Measurements from ENCODE around the gene DLG5.

The DLG5 gene

GRCh38 chr10:77881222-77881621 is 45.3 kb downstream of the DLG5 start:
- no peak overlapping the region for H3K4me3 ChIP-seq (ENCODE audit: insufficient read depth, low read depth, low read length)
- WGBS, 2 experiments, result 97 to 98% methylated on average over 3 of the region's 3 CpGs

GRCh38 chr10:77879710-77880109 is 46.8 kb downstream of the DLG5 start:
- Histone ChIP-seq H3K9me3 (ENCODE audit: control insufficient read depth, low read length) (no peaks in the 10 kb centered on the region), H3K36me3 (ENCODE audit: control insufficient read depth, insufficient read depth, low read length) (no peaks in the 10 kb centered on the region), H3K4me3 (ENCODE audit: insufficient read depth, low read depth, low read length) (no peak overlapping the region), H3K4me1 (ENCODE audit: control insufficient read depth, insufficient read depth, low read length) (peaks cover 23% of the 10 kb centered on the region), H3K27me3 (ENCODE audit: control insufficient read depth, insufficient read depth, low read length, poor library complexity, severe bottlenecking) (no peaks in the 10 kb centered on the region), H3K27ac (ENCODE audit: insufficient read depth, low read depth, low read length, poor library complexity, severe bottlenecking) (no peak overlapping the region)
- WGBS, 2 experiments, result 76 to 79% methylated on average over 3 of the region's 3 CpGs

More at GRCh38 chr10:77881222-77881621, 45.3 kb downstream of the DLG5 start:
- Histone ChIP-seq H3K36me3 (ENCODE audit: control insufficient read depth, insufficient read depth, low read length) (no peaks in the 10 kb centered on the region), H3K4me1 (ENCODE audit: control insufficient read depth, insufficient read depth, low read length) (peaks cover 28% of the 10 kb centered on the region), H3K9me3 (ENCODE audit: control insufficient read depth, low read length) (no peaks in the 10 kb centered on the region), H3K27me3 (ENCODE audit: control insufficient read depth, insufficient read depth, low read length, poor library complexity, severe bottlenecking) (no peaks in the 10 kb centered on the region), H3K27ac (ENCODE audit: insufficient read depth, low read depth, low read length, poor library complexity, severe bottlenecking) (no peak overlapping the region)

- 94 to 97% methylated on average over 4 of the region's 4 CpGs for WGBS, 2 experiments
- Histone ChIP-seq H3K9me3 (ENCODE audit: control insufficient read depth, low read length) (no peaks in the 10 kb centered on the region), H3K27ac (ENCODE audit: insufficient read depth, low read depth, low read length, poor library complexity, severe bottlenecking) (no peak overlapping the region), H3K4me1 (ENCODE audit: control insufficient read depth, insufficient read depth, low read length) (peaks cover 23% of the 10 kb centered on the region), H3K36me3 (ENCODE audit: control insufficient read depth, insufficient read depth, low read length) (no peaks in the 10 kb centered on the region), H3K27me3 (ENCODE audit: control insufficient read depth, insufficient read depth, low read length, poor library complexity, severe bottlenecking) (no peaks in the 10 kb centered on the region), H3K4me3 (ENCODE audit: insufficient read depth, low read depth, low read length) (no peak overlapping the region)
Measured at GRCh38 chr10:77879065-77879464, 47.5 kb downstream of the DLG5 start.

GRCh38 chr10:77877441-77878344 is 48.9 kb downstream of the DLG5 start:
- H3K36me3 ChIP-seq (ENCODE audit: control insufficient read depth, insufficient read depth, low read length), result no peaks in the 10 kb centered on the region
- peaks cover 19% of the 10 kb centered on the region for H3K4me1 ChIP-seq (ENCODE audit: control insufficient read depth, insufficient read depth, low read length)
- 1 to 2% methylated on average over 16 of the region's 16 CpGs for WGBS, 2 experiments
- H3K4me3 ChIP-seq (ENCODE audit: insufficient read depth, low read depth, low read length), result peak overlapping the region; percentile 6
- no peaks in the 10 kb centered on the region for H3K27me3 ChIP-seq (ENCODE audit: control insufficient read depth, insufficient read depth, low read length, poor library complexity, severe bottlenecking)
- H3K27ac ChIP-seq (ENCODE audit: insufficient read depth, low read depth, low read length, poor library complexity, severe bottlenecking), result peak overlapping the region; percentile 60
- no peaks in the 10 kb centered on the region for H3K9me3 ChIP-seq (ENCODE audit: control insufficient read depth, low read length)

- WGBS, 2 experiments, result 90 to 96% methylated on average over 5 of the region's 5 CpGs
- H3K27me3 ChIP-seq (ENCODE audit: control insufficient read depth, insufficient read depth, low read length, poor library complexity, severe bottlenecking), result no peaks in the 10 kb centered on the region
Measured at GRCh38 chr10:77875730-77876129, 50.8 kb downstream of the DLG5 start.

GRCh38 chr10:77874872-77875271 is 51.7 kb downstream of the DLG5 start:
- Histone ChIP-seq H3K4me3 (ENCODE audit: insufficient read depth, low read depth, low read length) (no peak overlapping the region), H3K27me3 (ENCODE audit: control insufficient read depth, insufficient read depth, low read length, poor library complexity, severe bottlenecking) (no peaks in the 10 kb centered on the region), H3K27ac (ENCODE audit: insufficient read depth, low read depth, low read length, poor library complexity, severe bottlenecking) (no peak overlapping the region), H3K36me3 (ENCODE audit: control insufficient read depth, insufficient read depth, low read length) (no peaks in the 10 kb centered on the region), H3K9me3 (ENCODE audit: control insufficient read depth, low read length) (no peaks in the 10 kb centered on the region), H3K4me1 (ENCODE audit: control insufficient read depth, insufficient read depth, low read length) (peaks cover 22% of the 10 kb centered on the region)
- 91 to 95% methylated on average over 3 of the region's 3 CpGs for WGBS, 2 experiments

More at GRCh38 chr10:77875730-77876129, 50.8 kb downstream of the DLG5 start:
- Histone ChIP-seq H3K36me3 (ENCODE audit: control insufficient read depth, insufficient read depth, low read length) (no peaks in the 10 kb centered on the region), H3K27ac (ENCODE audit: insufficient read depth, low read depth, low read length, poor library complexity, severe bottlenecking) (no peak overlapping the region), H3K4me3 (ENCODE audit: insufficient read depth, low read depth, low read length) (no peak overlapping the region), H3K4me1 (ENCODE audit: control insufficient read depth, insufficient read depth, low read length) (peaks cover 22% of the 10 kb centered on the region), H3K9me3 (ENCODE audit: control insufficient read depth, low read length) (no peaks in the 10 kb centered on the region)

- Histone ChIP-seq H3K9me3 (ENCODE audit: control insufficient read depth, low read length) (no peaks in the 10 kb centered on the region), H3K4me3 (ENCODE audit: insufficient read depth, low read depth, low read length) (no peak overlapping the region), H3K27ac (ENCODE audit: insufficient read depth, low read depth, low read length, poor library complexity, severe bottlenecking) (no peak overlapping the region), H3K4me1 (ENCODE audit: control insufficient read depth, insufficient read depth, low read length) (peaks cover 21% of the 10 kb centered on the region), H3K36me3 (ENCODE audit: control insufficient read depth, insufficient read depth, low read length) (no peaks in the 10 kb centered on the region), H3K27me3 (ENCODE audit: control insufficient read depth, insufficient read depth, low read length, poor library complexity, severe bottlenecking) (no peaks in the 10 kb centered on the region)
- 76 to 80% methylated on average over 15 of the region's 15 CpGs for WGBS, 2 experiments
Measured at GRCh38 chr10:77873536-77874380, 52.8 kb downstream of the DLG5 start.

- H3K27ac ChIP-seq (ENCODE audit: insufficient read depth, low read depth, low read length, poor library complexity, severe bottlenecking), result no peak overlapping the region
- no peak overlapping the region for H3K4me3 ChIP-seq (ENCODE audit: insufficient read depth, low read depth, low read length)
- H3K36me3 ChIP-seq (ENCODE audit: control insufficient read depth, insufficient read depth, low read length), result no peaks in the 10 kb centered on the region
- no peaks in the 10 kb centered on the region for H3K9me3 ChIP-seq (ENCODE audit: control insufficient read depth, low read length)
- peaks cover 14% of the 10 kb centered on the region for H3K4me1 ChIP-seq (ENCODE audit: control insufficient read depth, insufficient read depth, low read length)
- H3K27me3 ChIP-seq (ENCODE audit: control insufficient read depth, insufficient read depth, low read length, poor library complexity, severe bottlenecking), result no peaks in the 10 kb centered on the region
- WGBS, 2 experiments, result 91 to 92% methylated on average over 7 of the region's 7 CpGs
Measured at GRCh38 chr10:77872947-77873535, 53.5 kb downstream of the DLG5 start.

- peaks cover 7% of the 10 kb centered on the region for H3K4me1 ChIP-seq (ENCODE audit: control insufficient read depth, insufficient read depth, low read length)
- no peaks in the 10 kb centered on the region for H3K27me3 ChIP-seq (ENCODE audit: control insufficient read depth, insufficient read depth, low read length, poor library complexity, severe bottlenecking)
- no peaks in the 10 kb centered on the region for H3K9me3 ChIP-seq (ENCODE audit: control insufficient read depth, low read length)
- no peak overlapping the region for H3K27ac ChIP-seq (ENCODE audit: insufficient read depth, low read depth, low read length, poor library complexity, severe bottlenecking)
- no peak overlapping the region for H3K4me3 ChIP-seq (ENCODE audit: insufficient read depth, low read depth, low read length)
- no peaks in the 10 kb centered on the region for H3K36me3 ChIP-seq (ENCODE audit: control insufficient read depth, insufficient read depth, low read length)
- 88 to 89% methylated on average over 18 of the region's 18 CpGs for WGBS, 2 experiments
Measured at GRCh38 chr10:77872151-77872946, 54.2 kb downstream of the DLG5 start.
